OCI-LY3 (cell line): ENCODE measurements around the gene RBP4.

Experiments used
- CTCF ChIP-seq: fragments of 200-600, 300-600 bp; sonication (generic); IDR thresholded peaks from 2 replicates; pipeline ENCODE4 v1.5.1; 2014; ENCODE audit warnings: antibody characterized with exemption, low read length, low read depth
- EZH2phosphoT487 ChIP-seq: fragments of 200-600 bp; shearing (Covaris generic); IDR thresholded peaks from 2 replicates; pipeline ENCODE4 v1.6.1; 2018; ENCODE audit warnings: antibody characterized with exemption, mixed run types, low read depth

DNA sequence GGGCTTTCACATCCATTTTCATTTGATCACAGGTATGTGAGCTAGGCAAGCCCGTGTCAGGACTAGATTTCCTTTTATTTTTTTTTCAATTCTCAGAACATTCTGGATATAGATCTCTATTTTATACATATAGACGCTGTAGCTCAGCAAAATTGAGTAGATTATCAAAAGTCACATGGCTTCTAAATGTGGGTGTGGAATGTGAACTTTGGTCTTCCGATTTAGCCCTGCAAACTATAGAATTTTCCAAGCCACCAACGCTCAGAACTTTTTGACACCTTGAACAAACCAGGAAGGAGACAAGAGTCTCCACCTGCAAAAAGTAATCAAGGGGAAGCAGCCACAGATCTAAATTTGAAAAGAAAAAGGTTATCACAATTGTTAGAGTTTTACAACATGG, 50.4 kb downstream of the RBP4 start:
- TF ChIP-seq CTCF (no peak), EZH2phosphoT487 (no peak)
